ENCODE results near the gene NKD2.
"Not testable (repeated sequence)": the region's sequence is repeated elsewhere in the genome, so short reads cannot be mapped to it uniquely, and the experiment has no call there.

The NKD2 gene

GRCh38 chr5:964821-965220 lies 43.8 kb upstream of the NKD2 start:
- Histone ChIP-seq H3K27me3 (replicated peaks) (peaks cover 66% of the 10 kb centered on the region), H3K27ac (no peak overlapping the region), H3K4me3 (ENCODE audit: low read depth, low read length) (no peak overlapping the region), H3K36me3 (replicated peaks) (no peaks in the 10 kb centered on the region)
- DNase-seq = no peak
- TF ChIP-seq, protein P1, sequence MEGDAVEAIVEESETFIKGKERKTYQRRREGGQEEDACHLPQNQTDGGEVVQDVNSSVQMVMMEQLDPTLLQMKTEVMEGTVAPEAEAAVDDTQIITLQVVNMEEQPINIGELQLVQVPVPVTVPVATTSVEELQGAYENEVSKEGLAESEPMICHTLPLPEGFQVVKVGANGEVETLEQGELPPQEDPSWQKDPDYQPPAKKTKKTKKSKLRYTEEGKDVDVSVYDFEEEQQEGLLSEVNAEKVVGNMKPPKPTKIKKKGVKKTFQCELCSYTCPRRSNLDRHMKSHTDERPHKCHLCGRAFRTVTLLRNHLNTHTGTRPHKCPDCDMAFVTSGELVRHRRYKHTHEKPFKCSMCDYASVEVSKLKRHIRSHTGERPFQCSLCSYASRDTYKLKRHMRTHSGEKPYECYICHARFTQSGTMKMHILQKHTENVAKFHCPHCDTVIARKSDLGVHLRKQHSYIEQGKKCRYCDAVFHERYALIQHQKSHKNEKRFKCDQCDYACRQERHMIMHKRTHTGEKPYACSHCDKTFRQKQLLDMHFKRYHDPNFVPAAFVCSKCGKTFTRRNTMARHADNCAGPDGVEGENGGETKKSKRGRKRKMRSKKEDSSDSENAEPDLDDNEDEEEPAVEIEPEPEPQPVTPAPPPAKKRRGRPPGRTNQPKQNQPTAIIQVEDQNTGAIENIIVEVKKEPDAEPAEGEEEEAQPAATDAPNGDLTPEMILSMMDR (IDR thresholded peaks at IDR 0.05; ENCODE audit: low read depth, low read length, missing control alignments) = no peak
- in situ Hi-C loops (cut with HindIII; ENCODE audit: low pct_ligation_motif_present, low sequenced_read_pairs) = no loop called here

DNA sequence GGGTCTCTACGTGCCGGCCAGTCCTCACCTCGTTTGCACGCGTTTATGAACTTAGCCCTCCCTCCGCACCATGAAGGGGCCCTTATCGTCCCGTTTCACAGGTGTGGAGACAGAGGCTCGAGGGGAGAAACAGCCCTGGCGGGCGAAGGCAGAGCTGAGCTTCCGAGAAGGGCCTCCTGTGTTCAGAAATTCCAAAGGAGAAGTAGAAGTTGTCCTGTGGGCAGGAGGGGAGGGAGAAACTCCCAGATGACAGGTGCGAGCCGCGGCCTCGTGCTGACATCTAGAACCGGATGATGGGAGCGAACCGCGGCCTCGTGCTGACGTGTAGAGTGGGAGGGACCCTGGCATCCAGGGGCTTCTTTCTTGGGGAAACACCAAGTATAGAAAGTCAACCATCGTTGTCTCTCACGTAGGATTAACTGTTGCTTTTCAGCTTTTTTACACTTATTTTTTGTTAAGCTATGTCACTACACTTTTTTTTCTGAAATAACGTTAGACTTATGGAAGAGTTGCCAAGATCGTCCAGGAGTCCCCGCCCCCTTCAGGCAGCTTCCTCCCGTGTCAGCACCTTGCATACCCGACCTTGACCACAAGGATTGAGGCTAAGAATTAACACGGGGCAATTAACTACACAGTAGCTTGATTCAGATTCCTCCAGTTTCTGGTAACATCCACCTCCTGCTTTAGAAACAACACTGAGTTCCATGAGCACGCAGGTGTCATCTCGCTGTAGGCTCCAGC lies 42.8 kb upstream of the NKD2 start:
- TF ChIP-seq, protein P1 (IDR thresholded peaks at IDR 0.05; ENCODE audit: low read depth, low read length, missing control alignments) = no peak
- H3K4me3 ChIP-seq (ENCODE audit: low read depth, low read length) = no peak overlapping the region
- peaks cover 62% of the 10 kb centered on the region for H3K27me3 ChIP-seq (replicated peaks)
- no peak overlapping the region for H3K27ac ChIP-seq
- DNase-seq = no peak
- in situ Hi-C loops (cut with HindIII; ENCODE audit: low pct_ligation_motif_present, low sequenced_read_pairs) = no loop called here
- no peaks in the 10 kb centered on the region for H3K36me3 ChIP-seq (replicated peaks)

GRCh38 chr5:966345-966710 lies 42.3 kb upstream of the NKD2 start:
- H3K27ac ChIP-seq = no peak overlapping the region

DNA sequence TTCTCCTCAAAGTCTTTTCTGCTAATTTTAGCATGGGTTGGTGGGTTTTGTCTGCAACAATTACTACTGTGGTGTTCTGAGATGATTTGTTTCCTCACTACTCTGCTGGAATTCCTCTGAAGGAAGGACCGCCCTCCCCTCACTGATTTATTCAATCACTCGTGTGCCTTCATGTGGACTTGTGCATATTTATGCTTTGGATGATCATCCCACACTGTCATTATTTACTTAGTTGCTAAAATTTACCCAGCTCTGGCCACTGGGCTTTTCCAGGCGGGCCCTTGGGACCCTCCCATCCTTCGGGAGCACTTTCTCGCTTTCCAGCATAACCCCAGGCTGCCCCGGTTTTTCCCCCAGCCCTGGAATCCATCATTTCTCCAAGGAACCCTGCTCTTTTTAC lies 41.7 kb upstream of the NKD2 start:
- TF ChIP-seq, protein P1 (IDR thresholded peaks at IDR 0.05; ENCODE audit: low read depth, low read length, missing control alignments) = no peak
- Histone ChIP-seq H3K36me3 (replicated peaks) (no peaks in the 10 kb centered on the region), H3K27ac (no peak overlapping the region), H3K4me3 (ENCODE audit: low read depth, low read length) (no peak overlapping the region), H3K27me3 (replicated peaks) (peaks cover 50% of the 10 kb centered on the region)
- in situ Hi-C loops (cut with HindIII; ENCODE audit: low pct_ligation_motif_present, low sequenced_read_pairs) = no loop called here
- DNase-seq = no peak

More at GRCh38 chr5:966345-966710, 42.3 kb upstream of the NKD2 start:
- in situ Hi-C loops (cut with HindIII; ENCODE audit: low pct_ligation_motif_present, low sequenced_read_pairs) = no loop called here
- Histone ChIP-seq H3K4me3 (ENCODE audit: low read depth, low read length) (no peak overlapping the region), H3K27me3 (replicated peaks) (peaks cover 56% of the 10 kb centered on the region), H3K36me3 (replicated peaks) (no peaks in the 10 kb centered on the region)
- TF ChIP-seq, protein P1 (IDR thresholded peaks at IDR 0.05; ENCODE audit: low read depth, low read length, missing control alignments) = no peak
- no peak for DNase-seq

DNA sequence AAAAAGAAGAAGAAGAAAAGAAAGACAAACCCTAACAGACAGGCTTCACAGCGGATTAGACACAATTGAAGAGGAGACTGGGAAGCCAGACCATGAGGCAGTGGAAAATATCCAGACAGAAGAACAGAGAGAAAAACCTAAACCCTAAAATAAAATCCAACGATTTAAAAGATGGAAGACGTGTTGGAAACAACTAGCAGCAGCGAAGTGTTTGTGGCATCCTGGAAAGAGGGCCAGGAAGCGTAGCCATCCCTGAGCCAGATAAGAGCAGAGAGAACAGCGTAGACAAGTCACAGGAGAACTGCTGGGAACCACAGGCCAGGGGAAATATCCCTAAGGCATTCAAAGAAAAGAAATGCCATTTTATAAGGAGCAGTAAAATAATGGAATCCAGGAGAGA lies 39.7 kb upstream of the NKD2 start:
- Histone ChIP-seq H3K4me3 (ENCODE audit: low read depth, low read length) (no peak overlapping the region), H3K27me3 (replicated peaks) (peaks cover 41% of the 10 kb centered on the region), H3K27ac (no peak overlapping the region), H3K36me3 (replicated peaks) (no peaks in the 10 kb centered on the region)
- TF ChIP-seq, protein P1 (IDR thresholded peaks at IDR 0.05; ENCODE audit: low read depth, low read length, missing control alignments) = no peak
- DNase-seq = no peak
- in situ Hi-C loops (cut with HindIII; ENCODE audit: low pct_ligation_motif_present, low sequenced_read_pairs) = no loop called here

- Histone ChIP-seq H3K4me3 (ENCODE audit: low read depth, low read length) (no peak overlapping the region), H3K27ac (no peak overlapping the region), H3K27me3 (replicated peaks) (peaks cover 37% of the 10 kb centered on the region), H3K36me3 (replicated peaks) (no peaks in the 10 kb centered on the region)
- in situ Hi-C loops (cut with HindIII; ENCODE audit: low pct_ligation_motif_present, low sequenced_read_pairs) = no loop called here
- DNase-seq = no peak
- TF ChIP-seq, protein P1 (IDR thresholded peaks at IDR 0.05; ENCODE audit: low read depth, low read length, missing control alignments) = no peak
Observed at GRCh38 chr5:969408-969839, 39.2 kb upstream of the NKD2 start.

DNA sequence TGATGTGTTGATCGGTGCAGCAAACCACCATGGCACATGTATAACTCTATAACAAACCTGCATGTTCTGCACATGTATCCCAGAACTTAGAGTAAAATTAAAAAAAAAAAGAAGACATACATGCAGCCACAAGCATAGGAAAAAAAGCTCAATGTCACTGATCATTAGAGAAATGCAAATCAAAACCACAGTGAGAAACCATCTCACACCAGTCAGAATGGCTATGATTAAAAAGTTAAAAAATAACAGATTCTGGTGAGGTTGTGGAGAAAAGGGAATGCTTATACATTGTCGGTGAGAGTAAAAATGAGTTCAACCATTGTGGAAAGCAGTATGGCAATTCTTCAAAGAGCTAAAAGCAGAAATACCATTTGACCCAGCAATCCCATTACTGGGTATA lies 36.0 kb upstream of the NKD2 start:
- H3K4me3 ChIP-seq (ENCODE audit: low read depth, low read length); in situ Hi-C loops (cut with HindIII; ENCODE audit: low pct_ligation_motif_present, low sequenced_read_pairs); H3K27ac ChIP-seq; H3K36me3 ChIP-seq (replicated peaks); DNase-seq: not testable (repeated sequence)
- H3K27me3 ChIP-seq (replicated peaks) = peaks cover 12% of the 10 kb centered on the region
